ENCODE data around the gene CCDC187.

GRCh38 chr9:136242248-136242647 lies 61.6 kb downstream of the CCDC187 start:
- no peak for TF ChIP-seq CTCF (conservative IDR thresholded peaks at IDR 0.05)
- no peak for TF ChIP-seq ZFX (IDR thresholded peaks at IDR 0.05)
